Measurements from ENCODE around the gene PTPRQ. TPM values are rescaled to one million over a fixed set of nuclear protein-coding genes. Genes with fewer than 3 reads are reported as not detected.
A peak's percentile ranks its signal among the peaks of the same experiment; 100 is the strongest.

PTPRQ gene
- polyA plus RNA-seq, 1 experiment: 5.1 TPM

DNA sequence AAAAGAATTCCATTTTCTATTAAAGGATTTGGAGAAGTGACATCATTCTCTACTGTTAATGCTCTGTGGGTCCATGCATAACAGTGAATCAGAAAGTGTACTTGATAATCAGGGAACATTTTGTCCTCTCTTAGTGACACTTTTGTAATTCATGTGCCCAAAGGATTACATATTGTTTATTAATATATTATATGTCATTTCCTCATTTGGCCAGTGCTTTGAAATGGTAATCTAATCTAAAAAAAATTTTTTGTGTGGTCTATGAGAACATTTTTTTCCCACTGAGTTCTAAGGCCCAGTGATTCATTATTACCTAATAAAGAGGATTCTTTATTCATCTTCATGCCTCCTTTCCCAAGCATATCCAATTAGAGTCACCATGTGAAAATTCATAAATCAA, 183.7 kb downstream of the PTPRQ start:
- TF ChIP-seq, protein P1, sequence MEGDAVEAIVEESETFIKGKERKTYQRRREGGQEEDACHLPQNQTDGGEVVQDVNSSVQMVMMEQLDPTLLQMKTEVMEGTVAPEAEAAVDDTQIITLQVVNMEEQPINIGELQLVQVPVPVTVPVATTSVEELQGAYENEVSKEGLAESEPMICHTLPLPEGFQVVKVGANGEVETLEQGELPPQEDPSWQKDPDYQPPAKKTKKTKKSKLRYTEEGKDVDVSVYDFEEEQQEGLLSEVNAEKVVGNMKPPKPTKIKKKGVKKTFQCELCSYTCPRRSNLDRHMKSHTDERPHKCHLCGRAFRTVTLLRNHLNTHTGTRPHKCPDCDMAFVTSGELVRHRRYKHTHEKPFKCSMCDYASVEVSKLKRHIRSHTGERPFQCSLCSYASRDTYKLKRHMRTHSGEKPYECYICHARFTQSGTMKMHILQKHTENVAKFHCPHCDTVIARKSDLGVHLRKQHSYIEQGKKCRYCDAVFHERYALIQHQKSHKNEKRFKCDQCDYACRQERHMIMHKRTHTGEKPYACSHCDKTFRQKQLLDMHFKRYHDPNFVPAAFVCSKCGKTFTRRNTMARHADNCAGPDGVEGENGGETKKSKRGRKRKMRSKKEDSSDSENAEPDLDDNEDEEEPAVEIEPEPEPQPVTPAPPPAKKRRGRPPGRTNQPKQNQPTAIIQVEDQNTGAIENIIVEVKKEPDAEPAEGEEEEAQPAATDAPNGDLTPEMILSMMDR (IDR thresholded peaks at IDR 0.05; ENCODE audit: insufficient read depth, low read depth, low read length): no peak
- no peaks in the 10 kb centered on the region for H3K36me3 ChIP-seq (ENCODE audit: control insufficient read depth, insufficient read depth, low read length)
- POLR2A ChIA-PET: no interaction called here
- no peaks in the 10 kb centered on the region for H3K27me3 ChIP-seq (ENCODE audit: control insufficient read depth, insufficient read depth, low read length)
- H3K4me3 ChIP-seq (ENCODE audit: low read depth, low read length): no peak overlapping the region
- CTCF ChIA-PET: no interaction called here
- peak; percentile 46 for DNase-seq (ENCODE audit: low read depth)

- H3K4me3 ChIP-seq (ENCODE audit: low read depth, low read length): no peak overlapping the region
- CTCF ChIA-PET: interaction anchor here (0.8 to 1.3 kb wide), 6 partner anchors 14 to 221 kb away, joined by 3 to 5 read pairs (median 3); no protein-coding TSS in a partner anchor
- no peaks in the 10 kb centered on the region for H3K27me3 ChIP-seq (ENCODE audit: control insufficient read depth, insufficient read depth, low read length)
- H3K36me3 ChIP-seq (ENCODE audit: control insufficient read depth, insufficient read depth, low read length): no peaks in the 10 kb centered on the region
- TF ChIP-seq, protein P1 (IDR thresholded peaks at IDR 0.05; ENCODE audit: insufficient read depth, low read depth, low read length): 0 out of 2 replicates have a peak, but pooled peaks have one; percentile 19
- POLR2A ChIA-PET: interaction anchor here (0.5 kb wide), 1 partner anchor 133 kb away, joined by 3 read pairs; no protein-coding TSS in a partner anchor
- DNase-seq (ENCODE audit: low read depth): no peak
Measured at GRCh38 chr12:80632835-80633234, 188.8 kb downstream of the PTPRQ start.

GRCh38 chr12:80634903-80635302, 190.9 kb downstream of the PTPRQ start:
- ChIA-PET POLR2A (no interaction called here), CTCF (no interaction called here)
- Histone ChIP-seq H3K27me3 (ENCODE audit: control insufficient read depth, insufficient read depth, low read length) (no peaks in the 10 kb centered on the region), H3K36me3 (ENCODE audit: control insufficient read depth, insufficient read depth, low read length) (no peaks in the 10 kb centered on the region), H3K4me3 (ENCODE audit: low read depth, low read length) (no peak overlapping the region)
- TF ChIP-seq, protein P1 (IDR thresholded peaks at IDR 0.05; ENCODE audit: insufficient read depth, low read depth, low read length): no peak
- DNase-seq (ENCODE audit: low read depth): no peak

DNA sequence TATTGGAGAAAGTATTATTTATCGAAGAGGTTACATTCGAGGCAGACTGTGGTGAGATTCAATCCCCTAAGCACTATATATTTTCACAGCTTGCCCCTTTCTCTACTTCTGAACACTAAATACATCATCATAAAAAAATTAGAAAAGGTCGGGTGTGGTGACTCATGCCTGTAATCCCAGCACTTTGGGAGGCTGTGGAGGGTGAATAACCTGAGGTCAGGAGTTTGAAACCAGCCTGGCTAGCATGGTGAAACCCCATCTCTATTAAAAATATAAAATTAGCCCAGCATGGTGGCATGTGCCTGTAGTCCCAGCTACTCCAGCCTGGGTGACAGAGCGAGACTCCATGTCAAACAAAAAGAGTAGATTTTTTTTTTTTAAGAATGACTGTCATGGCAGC, 192.8 kb downstream of the PTPRQ start:
- no peak for DNase-seq (ENCODE audit: low read depth)
- POLR2A ChIA-PET: no interaction called here

GRCh38 chr12:80641936-80642335, 197.9 kb downstream of the PTPRQ start:
- Histone ChIP-seq H3K27me3 (ENCODE audit: control insufficient read depth, insufficient read depth, low read length) (no peaks in the 10 kb centered on the region), H3K4me3 (ENCODE audit: low read depth, low read length) (no peak overlapping the region), H3K36me3 (ENCODE audit: control insufficient read depth, insufficient read depth, low read length) (no peaks in the 10 kb centered on the region)
- TF ChIP-seq, protein P1 (IDR thresholded peaks at IDR 0.05; ENCODE audit: insufficient read depth, low read depth, low read length): no peak
- ChIA-PET POLR2A (no interaction called here), CTCF (no interaction called here)
- DNase-seq (ENCODE audit: low read depth): no peak

More for the DNA sequence above, 192.8 kb downstream of the PTPRQ start:
- H3K4me3 ChIP-seq (ENCODE audit: low read depth, low read length): no peak overlapping the region
- TF ChIP-seq, protein P1 (IDR thresholded peaks at IDR 0.05; ENCODE audit: insufficient read depth, low read depth, low read length): no peak
- no peaks in the 10 kb centered on the region for H3K36me3 ChIP-seq (ENCODE audit: control insufficient read depth, insufficient read depth, low read length)
- CTCF ChIA-PET: no interaction called here
- H3K27me3 ChIP-seq (ENCODE audit: control insufficient read depth, insufficient read depth, low read length): no peaks in the 10 kb centered on the region

Data from BJ (cell line).